NT2/D1 (cell line): ENCODE measurements around the gene ZNF74.
"Not testable (repeated sequence)": the region's sequence is repeated elsewhere in the genome, so short reads cannot be mapped to it uniquely, and the experiment has no call there.

Source experiments
- SUZ12 ChIP-seq: IDR thresholded peaks from 2 replicates; pipeline ENCODE4 v1.6.1; 2011; ENCODE audit not compliant: insufficient read length, insufficient read depth; ENCODE audit errors: extremely low read depth
- YY1 ChIP-seq: IDR thresholded peaks from 2 replicates; pipeline ENCODE4 v1.6.1; 2011; ENCODE audit not compliant: insufficient read length, insufficient read depth
- ZNF274 ChIP-seq: IDR thresholded peaks from 2 replicates; pipeline ENCODE4 v1.6.1; 2011; ENCODE audit warnings: mild to moderate bottlenecking, low read depth, low read length

DNA sequence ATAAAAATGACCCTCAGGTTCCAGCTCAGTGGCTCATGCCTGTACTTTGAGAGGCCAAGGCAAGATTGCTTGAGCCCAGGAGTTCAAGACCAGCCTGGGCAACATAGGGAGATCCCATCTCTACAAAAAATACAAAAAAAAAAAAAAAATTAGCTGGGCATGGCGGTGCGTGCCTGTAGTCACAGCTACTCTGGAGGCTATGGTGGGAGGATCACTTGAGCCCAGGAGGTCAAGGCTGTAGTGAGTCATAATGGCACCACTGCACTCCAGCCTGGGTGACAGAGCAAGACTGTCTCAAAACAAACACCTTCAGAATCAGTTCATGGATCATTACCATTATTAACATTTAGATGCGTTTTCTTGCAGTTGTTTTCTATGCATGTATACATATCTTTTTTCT is 15.4 kb downstream of the ZNF74 start:
- TF ChIP-seq YY1, SUZ12, ZNF274: not testable (repeated sequence)
